Suprapubic skin (tissue), 4 donors: Measurements from ENCODE around the gene CTTNBP2. TPM values are rescaled to one million over a fixed set of nuclear protein-coding genes. Genes with fewer than 3 reads are reported as not detected.

Experiments used
- DNase-seq, 2 donors: peaks; one replicate each; pipeline ENCODE4 v3.0.0-alpha.2; 2019; ENCODE audit warnings: low spot score in 2 of 2
- H3K27ac ChIP-seq: fragments of 200-600 bp; sonication (generic); one replicate; pipeline ENCODE4 v1.5.1; 2019
- H3K27me3 ChIP-seq: fragments of 200-600 bp; sonication (generic); one replicate; pipeline ENCODE4 v1.5.1; 2019
- H3K36me3 ChIP-seq: fragments of 200-600 bp; sonication (generic); one replicate; pipeline ENCODE4 v1.5.1; 2019
- H3K4me1 ChIP-seq: fragments of 200-600 bp; sonication (generic); one replicate; pipeline ENCODE4 v1.5.1; 2019
- H3K4me3 ChIP-seq: fragments of 200-600 bp; sonication (generic); one replicate; pipeline ENCODE4 v1.5.1; 2019; ENCODE audit warnings: mild to moderate bottlenecking
- H3K9me3 ChIP-seq: fragments of 200-600 bp; sonication (generic); one replicate; pipeline ENCODE4 v1.5.1; 2019
- CTCF ChIP-seq, 2 donors: fragments of 200-600 bp in 1 of 2; fragments of 450-650 bp in 1 of 2; sonication (generic) in 1 of 2; IDR thresholded peaks; one replicate each; pipeline ENCODE4 v1.5.1; 2016 to 2019; ENCODE audit warnings: antibody characterized with exemption in 2 of 2, mild to moderate bottlenecking in 1 of 2, moderate library complexity in 1 of 2
- EP300 ChIP-seq: sonication (generic); formaldehyde crosslinking; IDR thresholded peaks from one replicate; pipeline ENCODE4 v1.6.1; 2017; ENCODE audit warnings: antibody characterized with exemption
- POLR2A ChIP-seq, 2 donors: fragments of 450-650 bp; IDR thresholded peaks; one replicate each; pipeline ENCODE4 v1.6.1; 2017; ENCODE audit warnings: antibody characterized with exemption in 2 of 2, mild to moderate bottlenecking in 2 of 2, moderate library complexity in 2 of 2
- POLR2AphosphoS5 ChIP-seq, 3 donors: sonication (generic); formaldehyde crosslinking; IDR thresholded peaks; one replicate each; pipeline ENCODE4 v1.6.1; 2017; ENCODE audit warnings: antibody characterized with exemption in 3 of 3
- WGBS: methylation state at CpG from one replicate; pipeline ENCODE4 v1.1.5; 2018; 5-methylcytosine and 5-hydroxymethylcytosine counted together
- total RNA-seq, 4 donors: library from RNA; depleted of rRNA; stranded (reverse); fragments of >200 nt; gene quantifications; one replicate each; pipeline ENCODE4 v1.1.0, GENCODE V29; 2016

The CTTNBP2 gene
- total RNA-seq, 4 donors from 2014 or later, result 2.2 to 8.9 (median 5.3) TPM

- Histone ChIP-seq H3K27me3 (no peaks in the 10 kb centered on the region), H3K27ac (peak overlapping the region; percentile 59), H3K4me3 (no peak overlapping the region), H3K4me1 (peaks cover 14% of the 10 kb centered on the region), H3K9me3 (no peaks in the 10 kb centered on the region), H3K36me3 (no peaks in the 10 kb centered on the region)
- TF ChIP-seq POLR2A (IDR thresholded peaks at IDR 0.05) (no peak), EP300 (no peak), POLR2AphosphoS5 (IDR thresholded peaks at IDR 0.05) (no peak), CTCF (IDR thresholded peaks at IDR 0.05) (no peak)
- DNase-seq, result no peak
- 45% methylated on average over 14 of the region's 14 CpGs for WGBS
These were observed 199.9 kb downstream of the CTTNBP2 start for GRCh38 chr7:117673367-117673766.

- Histone ChIP-seq H3K36me3 (no peaks in the 10 kb centered on the region), H3K27me3 (no peaks in the 10 kb centered on the region), H3K4me1 (peaks cover 14% of the 10 kb centered on the region), H3K9me3 (no peaks in the 10 kb centered on the region), H3K4me3 (no peak overlapping the region), H3K27ac (peak overlapping the region; percentile 59)
- no peak for DNase-seq
- 42% methylated on average over 1 of the region's 1 CpG for WGBS
- TF ChIP-seq EP300, result no peak
- TF ChIP-seq POLR2A (IDR thresholded peaks at IDR 0.05), result no peak
- no peak for TF ChIP-seq CTCF (IDR thresholded peaks at IDR 0.05)
- TF ChIP-seq POLR2AphosphoS5 (IDR thresholded peaks at IDR 0.05), result no peak
These were observed 200.8 kb downstream of the CTTNBP2 start for GRCh38 chr7:117672453-117672852.

GRCh38 chr7:117669818-117670217 is 203.4 kb downstream of the CTTNBP2 start:
- Histone ChIP-seq H3K36me3 (no peaks in the 10 kb centered on the region), H3K4me3 (no peak overlapping the region), H3K9me3 (no peaks in the 10 kb centered on the region), H3K27me3 (no peaks in the 10 kb centered on the region), H3K27ac (no peak overlapping the region), H3K4me1 (peaks cover 14% of the 10 kb centered on the region)
- DNase-seq, result no peak
- TF ChIP-seq POLR2A (IDR thresholded peaks at IDR 0.05) (no peak), POLR2AphosphoS5 (IDR thresholded peaks at IDR 0.05) (no peak), EP300 (no peak), CTCF (IDR thresholded peaks at IDR 0.05) (no peak)
- 66% methylated on average over 4 of the region's 4 CpGs for WGBS

GRCh38 chr7:117667456-117667855 is 205.8 kb downstream of the CTTNBP2 start:
- Histone ChIP-seq H3K9me3 (no peaks in the 10 kb centered on the region), H3K36me3 (no peaks in the 10 kb centered on the region), H3K27me3 (no peaks in the 10 kb centered on the region), H3K27ac (no peak overlapping the region), H3K4me1 (peaks cover 4% of the 10 kb centered on the region), H3K4me3 (no peak overlapping the region)
- 59% methylated on average over 2 of the region's 2 CpGs for WGBS
- no peak for DNase-seq
- TF ChIP-seq POLR2AphosphoS5 (IDR thresholded peaks at IDR 0.05), result no peak

GRCh38 chr7:117666689-117667088 is 206.6 kb downstream of the CTTNBP2 start:
- Histone ChIP-seq H3K27me3 (no peaks in the 10 kb centered on the region), H3K9me3 (no peaks in the 10 kb centered on the region), H3K4me1 (no peaks in the 10 kb centered on the region), H3K4me3 (no peak overlapping the region), H3K36me3 (no peaks in the 10 kb centered on the region), H3K27ac (no peak overlapping the region)
- WGBS, result 93% methylated on average over 6 of the region's 6 CpGs
- DNase-seq, result no peak
- TF ChIP-seq POLR2A (IDR thresholded peaks at IDR 0.05) (no peak), CTCF (IDR thresholded peaks at IDR 0.05) (no peak), POLR2AphosphoS5 (IDR thresholded peaks at IDR 0.05) (no peak), EP300 (no peak)

- TF ChIP-seq POLR2A (IDR thresholded peaks at IDR 0.05), result no peak
- no peak for TF ChIP-seq CTCF (IDR thresholded peaks at IDR 0.05)
- no peak for TF ChIP-seq POLR2AphosphoS5 (IDR thresholded peaks at IDR 0.05)
- no peak for TF ChIP-seq EP300
- DNase-seq, result no peak
- no peaks in the 10 kb centered on the region for H3K36me3 ChIP-seq
- no peaks in the 10 kb centered on the region for H3K27me3 ChIP-seq
- H3K4me1 ChIP-seq, result no peaks in the 10 kb centered on the region
- no peak overlapping the region for H3K27ac ChIP-seq
- H3K9me3 ChIP-seq, result no peaks in the 10 kb centered on the region
- WGBS, result 53% methylated on average over 1 of the region's 1 CpG
- H3K4me3 ChIP-seq, result no peak overlapping the region
These were observed 207.2 kb downstream of the CTTNBP2 start for GRCh38 chr7:117666031-117666430.
